ENCODE measurements around the gene GAA.

- TF ChIP-seq, protein P1, sequence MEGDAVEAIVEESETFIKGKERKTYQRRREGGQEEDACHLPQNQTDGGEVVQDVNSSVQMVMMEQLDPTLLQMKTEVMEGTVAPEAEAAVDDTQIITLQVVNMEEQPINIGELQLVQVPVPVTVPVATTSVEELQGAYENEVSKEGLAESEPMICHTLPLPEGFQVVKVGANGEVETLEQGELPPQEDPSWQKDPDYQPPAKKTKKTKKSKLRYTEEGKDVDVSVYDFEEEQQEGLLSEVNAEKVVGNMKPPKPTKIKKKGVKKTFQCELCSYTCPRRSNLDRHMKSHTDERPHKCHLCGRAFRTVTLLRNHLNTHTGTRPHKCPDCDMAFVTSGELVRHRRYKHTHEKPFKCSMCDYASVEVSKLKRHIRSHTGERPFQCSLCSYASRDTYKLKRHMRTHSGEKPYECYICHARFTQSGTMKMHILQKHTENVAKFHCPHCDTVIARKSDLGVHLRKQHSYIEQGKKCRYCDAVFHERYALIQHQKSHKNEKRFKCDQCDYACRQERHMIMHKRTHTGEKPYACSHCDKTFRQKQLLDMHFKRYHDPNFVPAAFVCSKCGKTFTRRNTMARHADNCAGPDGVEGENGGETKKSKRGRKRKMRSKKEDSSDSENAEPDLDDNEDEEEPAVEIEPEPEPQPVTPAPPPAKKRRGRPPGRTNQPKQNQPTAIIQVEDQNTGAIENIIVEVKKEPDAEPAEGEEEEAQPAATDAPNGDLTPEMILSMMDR (IDR thresholded peaks at IDR 0.05; ENCODE audit: insufficient read depth, low read length, poor library complexity, severe bottlenecking), result no peak
- TF ChIP-seq EZH2phosphoT487 (conservative IDR thresholded peaks at IDR 0.05; ENCODE audit: low read length), result no peak
These were observed 27.7 kb downstream of the GAA start for GRCh38 chr17:80129006-80129565.
